K562 (cell line): Measurements from ENCODE around the gene ZNF350. TPM values are rescaled to one million over a fixed set of nuclear protein-coding genes. Genes with fewer than 3 reads are reported as not detected.
A peak's percentile ranks its signal among the peaks of the same experiment; 100 is the strongest.

ENCODE experiments used
- RNF2 ChIP-seq: sonication (generic); IDR thresholded peaks from 2 replicates; pipeline ENCODE4 v1.6.1; 2016
- RUNX1 ChIP-seq: sonication (generic); IDR thresholded peaks from 2 replicates; pipeline ENCODE4 v1.6.1; 2016; ENCODE audit warnings: antibody characterized with exemption, low read depth
- XRCC3 ChIP-seq: fragments of 450-650 bp; IDR thresholded peaks from 2 replicates; pipeline ENCODE4 v1.6.1; 2017; ENCODE audit warnings: mild to moderate bottlenecking, moderate library complexity
- YY1 ChIP-seq, 3 experiments: IDR thresholded peaks; 2 replicates each; pipeline ENCODE4 v1.6.1; 2011; ENCODE audit warnings: low read length in 2 of 3, mild to moderate bottlenecking in 2 of 3, moderate library complexity in 2 of 3, borderline replicate concordance in 1 of 3, control low read depth in 1 of 3, low read depth in 1 of 3; ENCODE audit not compliant: insufficient read depth in 3 of 3, insufficient replicate concordance in 2 of 3, control insufficient read depth in 1 of 3, insufficient read length in 1 of 3; ENCODE audit errors: extremely low read depth in 1 of 3
- ZFP30 ChIP-seq: fragments of 250-450 bp; sonication (Bioruptor Pico); IDR thresholded peaks from 2 replicates; pipeline ENCODE4 v1.8.0; 2022; ENCODE audit warnings: moderate library complexity, mild to moderate bottlenecking, inconsistent platforms, borderline replicate concordance
- ZNF175 ChIP-seq: fragments of 200-800 bp; sonication (Bioruptor generic); IDR thresholded peaks from 2 replicates; pipeline ENCODE4 v1.6.1; 2016; ENCODE audit warnings: low read depth, mild to moderate bottlenecking, missing genetic modification characterization, missing compliant biosample characterization
- ZNF217 ChIP-seq: sonication (generic); formaldehyde crosslinking; IDR thresholded peaks from 2 replicates; pipeline ENCODE4 v1.8.0; 2022; ENCODE audit warnings: mild to moderate bottlenecking, missing genetic modification reagents
- ZNF561 ChIP-seq: fragments of 450-650 bp; formaldehyde crosslinking; conservative IDR thresholded peaks from 2 replicates; pipeline ENCODE4 v1.4.0; 2020; ENCODE audit warnings: mild to moderate bottlenecking, moderate library complexity
- ZNF75A ChIP-seq: fragments of 450-650 bp; formaldehyde crosslinking; IDR thresholded peaks from 2 replicates; pipeline ENCODE4 v1.4.0; 2020; ENCODE audit warnings: mild to moderate bottlenecking
- polyA plus RNA-seq, 8 experiments: library from polyadenylated mRNA; depleted of rRNA in 4 of 8; stranded (reverse) in 5 of 8; unstranded in 3 of 8; fragments of >200 nt; fragmentation: Nextera tagmentation in 2 of 8; fragmentation: Illumina TruSeq in 1 of 8; extraction: Ambion mirVana in 2 of 8; extraction: Trizol in 1 of 8; gene quantifications; 2 replicates each; pipeline versions ENCODE4 v1.2.1 to v1.2.3, GENCODE V29; 2011 to 2014; ENCODE audit warnings: inconsistent platforms in 1 of 8, missing spikeins in 1 of 8
- total RNA-seq, 7 experiments: library from RNA; depleted of rRNA in 6 of 7; stranded (reverse); fragments of >200 nt in 6 of 7; fragmentation: Illumina TruSeq in 2 of 7; extraction: Trizol in 2 of 7; gene quantifications; 2 replicates each; pipeline versions ENCODE4 v1.2.1 to v1.2.3, GENCODE V29; 2011 to 2021; ENCODE audit warnings: low replicate concordance in 1 of 7
- TF ChIP-seq, protein P1 (sequence below): fragments of 250-450 bp; sonication (Bioruptor Pico); IDR thresholded peaks from 2 replicates; pipeline ENCODE4 v1.5.1; 2021; ENCODE audit warnings: mild to moderate bottlenecking
- TF ChIP-seq, protein P2 (sequence below), 2 experiments: fragments of 150-350 bp in 1 of 2; IDR thresholded peaks; 2 replicates each; pipeline ENCODE4 v1.6.1; 2012 to 2016; ENCODE audit warnings: low read depth in 2 of 2, low read length in 2 of 2, mild to moderate bottlenecking in 1 of 2, moderate library complexity in 1 of 2
- TF ChIP-seq, protein P3 (sequence below), 2 experiments: fragments of 450-650 bp in 1 of 2; sonication (generic) in 1 of 2; formaldehyde crosslinking in 1 of 2; IDR thresholded peaks; 2 replicates each; pipeline versions ENCODE4 v1.7.1 to v1.9.0; 2016 to 2022; ENCODE audit warnings: inconsistent platforms in 1 of 2, mild to moderate bottlenecking in 1 of 2, missing genetic modification reagents in 1 of 2

Gene ZNF350
- total and polyA plus RNA-seq, 9 of the 15 experiments (the other 6 are each of a cell fraction or from before 2014, with no cell fraction given) = 1.7 to 4.8 (median 2.9) TPM

DNA sequence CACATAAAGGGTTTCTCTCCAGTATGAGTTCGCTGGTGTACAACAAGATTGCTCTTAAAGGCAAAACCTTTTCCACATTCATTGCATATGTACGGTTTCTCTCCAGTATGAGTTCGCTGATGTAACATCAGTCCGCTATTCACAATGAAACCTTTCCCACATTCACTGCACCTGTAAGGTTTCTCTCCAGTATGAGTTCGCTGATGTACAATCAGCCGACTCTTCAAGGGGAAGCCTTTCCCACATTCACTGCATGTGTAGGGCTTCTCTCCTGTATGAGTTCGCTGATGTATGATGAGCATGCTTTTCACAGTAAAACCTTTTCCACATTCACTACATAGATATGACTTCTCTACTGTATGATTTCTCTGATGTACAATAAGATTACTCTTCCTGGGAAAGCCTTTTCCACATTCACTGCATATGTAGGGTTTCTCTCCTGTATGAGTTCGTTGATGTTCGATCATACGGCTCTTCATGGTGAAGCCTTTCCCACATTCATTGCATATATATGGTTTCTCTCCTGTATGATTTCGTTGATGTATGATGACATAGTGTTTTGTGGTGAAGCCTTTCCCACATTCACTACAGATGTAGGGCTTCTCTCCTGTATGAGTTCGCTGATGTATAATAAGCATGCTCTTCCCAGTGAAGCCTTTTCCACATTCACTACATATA lies 47.5 kb upstream of the ZNF350 start (continued):
- TF ChIP-seq, protein P1, sequence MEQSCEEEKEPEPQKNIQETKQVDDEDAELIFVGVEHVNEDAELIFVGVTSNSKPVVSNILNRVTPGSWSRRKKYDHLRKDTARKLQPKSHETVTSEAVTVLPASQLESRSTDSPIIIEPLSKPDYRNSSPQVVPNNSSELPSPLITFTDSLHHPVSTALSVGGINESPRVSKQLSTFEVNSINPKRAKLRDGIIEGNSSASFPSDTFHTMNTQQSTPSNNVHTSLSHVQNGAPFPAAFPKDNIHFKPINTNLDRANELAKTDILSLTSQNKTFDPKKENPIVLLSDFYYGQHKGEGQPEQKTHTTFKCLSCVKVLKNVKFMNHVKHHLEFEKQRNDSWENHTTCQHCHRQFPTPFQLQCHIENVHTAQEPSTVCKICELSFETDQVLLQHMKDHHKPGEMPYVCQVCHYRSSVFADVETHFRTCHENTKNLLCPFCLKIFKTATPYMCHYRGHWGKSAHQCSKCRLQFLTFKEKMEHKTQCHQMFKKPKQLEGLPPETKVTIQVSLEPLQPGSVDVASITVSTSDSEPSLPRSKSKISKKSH (CRISPR knock-in tag) = 0 out of 2 replicates have a peak, but pooled peaks have one; percentile 14
- TF ChIP-seq RUNX1 = no peak
- no peak for TF ChIP-seq ZNF175 (CRISPR knock-in tag)
- TF ChIP-seq, protein P2, sequence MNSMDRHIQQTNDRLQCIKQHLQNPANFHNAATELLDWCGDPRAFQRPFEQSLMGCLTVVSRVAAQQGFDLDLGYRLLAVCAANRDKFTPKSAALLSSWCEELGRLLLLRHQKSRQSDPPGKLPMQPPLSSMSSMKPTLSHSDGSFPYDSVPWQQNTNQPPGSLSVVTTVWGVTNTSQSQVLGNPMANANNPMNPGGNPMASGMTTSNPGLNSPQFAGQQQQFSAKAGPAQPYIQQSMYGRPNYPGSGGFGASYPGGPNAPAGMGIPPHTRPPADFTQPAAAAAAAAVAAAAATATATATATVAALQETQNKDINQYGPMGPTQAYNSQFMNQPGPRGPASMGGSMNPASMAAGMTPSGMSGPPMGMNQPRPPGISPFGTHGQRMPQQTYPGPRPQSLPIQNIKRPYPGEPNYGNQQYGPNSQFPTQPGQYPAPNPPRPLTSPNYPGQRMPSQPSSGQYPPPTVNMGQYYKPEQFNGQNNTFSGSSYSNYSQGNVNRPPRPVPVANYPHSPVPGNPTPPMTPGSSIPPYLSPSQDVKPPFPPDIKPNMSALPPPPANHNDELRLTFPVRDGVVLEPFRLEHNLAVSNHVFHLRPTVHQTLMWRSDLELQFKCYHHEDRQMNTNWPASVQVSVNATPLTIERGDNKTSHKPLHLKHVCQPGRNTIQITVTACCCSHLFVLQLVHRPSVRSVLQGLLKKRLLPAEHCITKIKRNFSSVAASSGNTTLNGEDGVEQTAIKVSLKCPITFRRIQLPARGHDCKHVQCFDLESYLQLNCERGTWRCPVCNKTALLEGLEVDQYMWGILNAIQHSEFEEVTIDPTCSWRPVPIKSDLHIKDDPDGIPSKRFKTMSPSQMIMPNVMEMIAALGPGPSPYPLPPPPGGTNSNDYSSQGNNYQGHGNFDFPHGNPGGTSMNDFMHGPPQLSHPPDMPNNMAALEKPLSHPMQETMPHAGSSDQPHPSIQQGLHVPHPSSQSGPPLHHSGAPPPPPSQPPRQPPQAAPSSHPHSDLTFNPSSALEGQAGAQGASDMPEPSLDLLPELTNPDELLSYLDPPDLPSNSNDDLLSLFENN (IDR thresholded peaks at IDR 0.05; ENCODE audit: low read depth in 2 of 2, low read length in 2 of 2) = no peak
- no peak for TF ChIP-seq YY1 (IDR thresholded peaks at IDR 0.05; ENCODE audit: borderline replicate concordance in 1 of 3, control insufficient read depth in 1 of 3, extremely low read depth in 1 of 3, insufficient read depth in 3 of 3, insufficient read length in 1 of 3, insufficient replicate concordance in 2 of 3, low read depth in 1 of 3, low read length in 2 of 3)
- 0 out of 2 replicates have a peak, but pooled peaks have one; percentile 23 for TF ChIP-seq XRCC3
- TF ChIP-seq, protein P3, sequence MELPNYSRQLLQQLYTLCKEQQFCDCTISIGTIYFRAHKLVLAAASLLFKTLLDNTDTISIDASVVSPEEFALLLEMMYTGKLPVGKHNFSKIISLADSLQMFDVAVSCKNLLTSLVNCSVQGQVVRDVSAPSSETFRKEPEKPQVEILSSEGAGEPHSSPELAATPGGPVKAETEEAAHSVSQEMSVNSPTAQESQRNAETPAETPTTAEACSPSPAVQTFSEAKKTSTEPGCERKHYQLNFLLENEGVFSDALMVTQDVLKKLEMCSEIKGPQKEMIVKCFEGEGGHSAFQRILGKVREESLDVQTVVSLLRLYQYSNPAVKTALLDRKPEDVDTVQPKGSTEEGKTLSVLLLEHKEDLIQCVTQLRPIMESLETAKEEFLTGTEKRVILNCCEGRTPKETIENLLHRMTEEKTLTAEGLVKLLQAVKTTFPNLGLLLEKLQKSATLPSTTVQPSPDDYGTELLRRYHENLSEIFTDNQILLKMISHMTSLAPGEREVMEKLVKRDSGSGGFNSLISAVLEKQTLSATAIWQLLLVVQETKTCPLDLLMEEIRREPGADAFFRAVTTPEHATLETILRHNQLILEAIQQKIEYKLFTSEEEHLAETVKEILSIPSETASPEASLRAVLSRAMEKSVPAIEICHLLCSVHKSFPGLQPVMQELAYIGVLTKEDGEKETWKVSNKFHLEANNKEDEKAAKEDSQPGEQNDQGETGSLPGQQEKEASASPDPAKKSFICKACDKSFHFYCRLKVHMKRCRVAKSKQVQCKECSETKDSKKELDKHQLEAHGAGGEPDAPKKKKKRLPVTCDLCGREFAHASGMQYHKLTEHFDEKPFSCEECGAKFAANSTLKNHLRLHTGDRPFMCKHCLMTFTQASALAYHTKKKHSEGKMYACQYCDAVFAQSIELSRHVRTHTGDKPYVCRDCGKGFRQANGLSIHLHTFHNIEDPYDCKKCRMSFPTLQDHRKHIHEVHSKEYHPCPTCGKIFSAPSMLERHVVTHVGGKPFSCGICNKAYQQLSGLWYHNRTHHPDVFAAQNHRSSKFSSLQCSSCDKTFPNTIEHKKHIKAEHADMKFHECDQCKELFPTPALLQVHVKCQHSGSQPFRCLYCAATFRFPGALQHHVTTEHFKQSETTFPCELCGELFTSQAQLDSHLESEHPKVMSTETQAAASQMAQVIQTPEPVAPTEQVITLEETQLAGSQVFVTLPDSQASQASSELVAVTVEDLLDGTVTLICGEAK (IDR thresholded peaks at IDR 0.05) = no peak
- TF ChIP-seq, protein P3 (CRISPR knock-in tag; IDR thresholded peaks at IDR 0.05) = no peak
- no peak for TF ChIP-seq ZNF217 (CRISPR knock-in tag)
- TF ChIP-seq ZFP30 (CRISPR knock-in tag) = no peak
- TF ChIP-seq RNF2 = no peak
- TF ChIP-seq ZNF561 (CRISPR knock-in tag) = no peak
- TF ChIP-seq ZNF75A (CRISPR knock-in tag) = peak; percentile 97
